ENCODE data around the gene RERE. TPM values are rescaled to one million over a fixed set of nuclear protein-coding genes. Genes with fewer than 3 reads are reported as not detected.

RERE gene
- total RNA-seq, 1 donor from 2014 or later, result 124 TPM

DNA sequence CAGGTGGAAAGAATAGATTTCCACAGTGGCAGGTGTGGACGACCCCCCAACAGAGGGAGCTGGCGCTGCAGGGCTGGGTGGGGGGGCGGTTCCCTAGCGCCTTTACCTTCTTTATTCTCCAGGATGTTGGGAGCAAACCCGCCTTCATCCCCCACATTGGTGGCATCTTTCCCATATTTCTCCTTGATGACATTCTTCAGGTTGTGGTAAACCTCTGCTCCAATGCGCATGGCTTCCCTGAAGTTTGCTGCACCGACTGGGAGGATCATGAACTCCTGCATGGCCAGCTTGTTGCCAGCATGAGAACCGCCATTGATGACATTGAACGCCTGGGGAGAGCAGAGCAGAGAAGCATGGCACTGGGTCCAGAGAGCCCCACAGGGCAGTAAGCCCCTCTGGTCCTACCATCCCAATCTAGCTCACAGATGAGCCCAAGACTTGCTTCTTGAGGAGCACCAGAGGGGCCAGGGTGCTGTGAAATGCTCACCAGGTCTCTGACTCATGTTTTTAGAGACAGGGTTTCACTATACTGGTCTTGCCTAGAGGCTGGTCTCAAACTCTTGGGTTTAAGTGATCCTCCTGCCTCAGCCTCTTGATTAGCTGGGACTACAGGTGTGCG, 48.8 kb upstream of the RERE start:
- Mint-ChIP-seq H3K27ac (ENCODE audit: unreplicated experiment) (peak overlapping the region; percentile 10), H3K9me3 (ENCODE audit: unreplicated experiment) (no peaks in the 10 kb centered on the region), H3K36me3 (ENCODE audit: low read depth, unreplicated experiment) (peaks cover 39% of the 10 kb centered on the region), H3K4me3 (ENCODE audit: unreplicated experiment) (no peak overlapping the region), H3K27me3 (ENCODE audit: low read depth, unreplicated experiment) (no peaks in the 10 kb centered on the region), H3K4me1 (ENCODE audit: low read depth, unreplicated experiment) (peaks cover 48% of the 10 kb centered on the region)
- Histone ChIP-seq H3K9ac (ENCODE audit: low read length) (no peak overlapping the region), H3K4me1 (ENCODE audit: insufficient read depth, low read length) (peaks cover 24% of the 10 kb centered on the region), H3K36me3 (ENCODE audit: insufficient read depth, low read length) (peaks cover 91% of the 10 kb centered on the region), H3K79me2 (ENCODE audit: insufficient read depth, low read length) (peaks cover 72% of the 10 kb centered on the region), H4K20me1 (ENCODE audit: insufficient read depth, low read length) (peaks cover 95% of the 10 kb centered on the region), H3K9me3 (ENCODE audit: insufficient read depth, low read depth, low read length) (no peaks in the 10 kb centered on the region), H3K27me3 (ENCODE audit: insufficient read depth, low read length) (no peaks in the 10 kb centered on the region), H3K4me3 (ENCODE audit: insufficient read depth, low read depth, low read length) (no peak overlapping the region), H2AFZ (ENCODE audit: low read depth, low read length) (no peak overlapping the region), H3K27ac (ENCODE audit: low read depth, low read length) (no peak overlapping the region), H3K4me2 (ENCODE audit: low read length) (no peak overlapping the region)
- TF ChIP-seq, protein P1, sequence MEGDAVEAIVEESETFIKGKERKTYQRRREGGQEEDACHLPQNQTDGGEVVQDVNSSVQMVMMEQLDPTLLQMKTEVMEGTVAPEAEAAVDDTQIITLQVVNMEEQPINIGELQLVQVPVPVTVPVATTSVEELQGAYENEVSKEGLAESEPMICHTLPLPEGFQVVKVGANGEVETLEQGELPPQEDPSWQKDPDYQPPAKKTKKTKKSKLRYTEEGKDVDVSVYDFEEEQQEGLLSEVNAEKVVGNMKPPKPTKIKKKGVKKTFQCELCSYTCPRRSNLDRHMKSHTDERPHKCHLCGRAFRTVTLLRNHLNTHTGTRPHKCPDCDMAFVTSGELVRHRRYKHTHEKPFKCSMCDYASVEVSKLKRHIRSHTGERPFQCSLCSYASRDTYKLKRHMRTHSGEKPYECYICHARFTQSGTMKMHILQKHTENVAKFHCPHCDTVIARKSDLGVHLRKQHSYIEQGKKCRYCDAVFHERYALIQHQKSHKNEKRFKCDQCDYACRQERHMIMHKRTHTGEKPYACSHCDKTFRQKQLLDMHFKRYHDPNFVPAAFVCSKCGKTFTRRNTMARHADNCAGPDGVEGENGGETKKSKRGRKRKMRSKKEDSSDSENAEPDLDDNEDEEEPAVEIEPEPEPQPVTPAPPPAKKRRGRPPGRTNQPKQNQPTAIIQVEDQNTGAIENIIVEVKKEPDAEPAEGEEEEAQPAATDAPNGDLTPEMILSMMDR (IDR thresholded peaks at IDR 0.05; ENCODE audit: insufficient read depth, low read depth, low read length), result no peak
- TF ChIP-seq EZH2 (IDR thresholded peaks at IDR 0.05; ENCODE audit: insufficient read depth, low read length), result no peak
- DNase-seq (ENCODE audit: low read depth) (no peak), FAIRE-seq (no peak)

DNA sequence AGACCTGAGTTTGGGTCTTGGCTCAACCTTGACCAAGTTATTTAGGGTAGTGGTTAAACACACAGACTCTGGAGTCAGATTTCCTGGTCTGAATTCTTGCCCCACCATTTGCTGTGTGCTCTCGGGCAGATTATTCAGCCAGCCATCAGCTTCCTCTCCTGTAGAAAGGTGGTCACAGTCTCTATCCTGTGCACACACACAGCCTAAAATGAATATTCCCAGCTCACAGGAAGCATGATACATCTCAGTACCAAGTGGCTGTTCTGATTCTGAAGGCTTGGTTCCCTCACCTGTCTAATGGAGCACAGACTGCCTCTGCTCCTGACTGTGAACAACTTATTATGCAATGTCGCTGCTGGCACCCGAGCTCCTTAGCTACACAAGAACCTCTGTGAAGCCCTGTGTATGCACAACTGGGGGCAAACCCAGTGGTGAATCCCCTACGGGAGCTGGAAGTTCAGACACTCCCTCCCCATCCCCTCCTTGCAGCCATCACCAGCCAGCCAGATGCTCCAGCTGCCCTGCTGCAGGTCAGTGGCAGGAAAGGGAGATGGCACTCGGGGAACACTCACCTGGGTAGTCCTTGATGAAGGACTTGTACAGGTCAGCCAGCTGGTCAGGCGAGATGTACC, 47.4 kb upstream of the RERE start:
- Histone ChIP-seq H3K27ac (ENCODE audit: low read depth, low read length) (no peak overlapping the region), H3K27me3 (ENCODE audit: insufficient read depth, low read length) (no peaks in the 10 kb centered on the region), H3K4me2 (ENCODE audit: low read length) (no peak overlapping the region), H3K36me3 (ENCODE audit: insufficient read depth, low read length) (peaks cover 91% of the 10 kb centered on the region), H4K20me1 (ENCODE audit: insufficient read depth, low read length) (peaks cover 95% of the 10 kb centered on the region), H3K4me3 (ENCODE audit: insufficient read depth, low read depth, low read length) (no peak overlapping the region), H3K9ac (ENCODE audit: low read length) (no peak overlapping the region), H3K4me1 (ENCODE audit: insufficient read depth, low read length) (peaks cover 10% of the 10 kb centered on the region), H2AFZ (ENCODE audit: low read depth, low read length) (no peak overlapping the region), H3K9me3 (ENCODE audit: insufficient read depth, low read depth, low read length) (no peaks in the 10 kb centered on the region), H3K79me2 (ENCODE audit: insufficient read depth, low read length) (peaks cover 58% of the 10 kb centered on the region)
- no peaks in the 10 kb centered on the region for H3K27me3 Mint-ChIP-seq (ENCODE audit: low read depth, unreplicated experiment)
- H3K4me1 Mint-ChIP-seq (ENCODE audit: low read depth, unreplicated experiment), result peaks cover 42% of the 10 kb centered on the region
- DNase-seq (ENCODE audit: low read depth) (no peak), FAIRE-seq (no peak)
- H3K9me3 Mint-ChIP-seq (ENCODE audit: unreplicated experiment), result no peaks in the 10 kb centered on the region
- TF ChIP-seq, protein P1 (IDR thresholded peaks at IDR 0.05; ENCODE audit: insufficient read depth, low read depth, low read length), result no peak
- TF ChIP-seq EZH2 (IDR thresholded peaks at IDR 0.05; ENCODE audit: insufficient read depth, low read length), result no peak
- H3K4me3 Mint-ChIP-seq (ENCODE audit: unreplicated experiment), result no peak overlapping the region
- no peak overlapping the region for H3K27ac Mint-ChIP-seq (ENCODE audit: unreplicated experiment)
- H3K36me3 Mint-ChIP-seq (ENCODE audit: low read depth, unreplicated experiment), result peaks cover 36% of the 10 kb centered on the region

DNA sequence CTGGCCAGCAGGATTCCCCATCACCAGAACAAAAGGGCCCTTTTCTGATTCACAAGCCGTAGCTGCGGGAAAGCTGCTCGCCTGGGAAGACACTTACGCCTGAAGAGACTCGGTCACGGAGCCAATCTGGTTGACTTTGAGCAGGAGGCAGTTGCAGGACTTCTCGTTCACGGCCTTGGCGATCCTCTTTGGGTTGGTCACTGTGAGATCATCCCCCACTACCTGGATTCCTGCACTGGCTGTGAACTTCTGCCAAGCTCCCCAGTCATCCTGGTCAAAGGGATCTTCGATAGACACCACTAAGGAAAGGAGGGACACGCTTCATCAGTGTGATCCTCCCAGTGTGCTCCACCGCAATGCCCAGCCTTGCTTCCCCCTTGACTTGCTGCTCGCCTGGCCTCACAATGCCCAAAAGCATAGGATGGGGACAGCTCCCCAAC, 46.4 kb upstream of the RERE start:
- Histone ChIP-seq H3K4me2 (ENCODE audit: low read length) (no peak overlapping the region), H3K27ac (ENCODE audit: low read depth, low read length) (no peak overlapping the region), H3K79me2 (ENCODE audit: insufficient read depth, low read length) (peaks cover 50% of the 10 kb centered on the region), H2AFZ (ENCODE audit: low read depth, low read length) (no peak overlapping the region), H4K20me1 (ENCODE audit: insufficient read depth, low read length) (peaks cover 95% of the 10 kb centered on the region), H3K9me3 (ENCODE audit: insufficient read depth, low read depth, low read length) (no peaks in the 10 kb centered on the region), H3K4me3 (ENCODE audit: insufficient read depth, low read depth, low read length) (no peak overlapping the region), H3K4me1 (ENCODE audit: insufficient read depth, low read length) (peaks cover 6% of the 10 kb centered on the region), H3K9ac (ENCODE audit: low read length) (no peak overlapping the region), H3K36me3 (ENCODE audit: insufficient read depth, low read length) (peaks cover 92% of the 10 kb centered on the region), H3K27me3 (ENCODE audit: insufficient read depth, low read length) (no peaks in the 10 kb centered on the region)
- FAIRE-seq (no peak), DNase-seq (ENCODE audit: low read depth) (no peak)
- Mint-ChIP-seq H3K27me3 (ENCODE audit: low read depth, unreplicated experiment) (no peaks in the 10 kb centered on the region), H3K4me3 (ENCODE audit: unreplicated experiment) (no peak overlapping the region), H3K27ac (ENCODE audit: unreplicated experiment) (no peak overlapping the region), H3K9me3 (ENCODE audit: unreplicated experiment) (no peaks in the 10 kb centered on the region), H3K36me3 (ENCODE audit: low read depth, unreplicated experiment) (peaks cover 37% of the 10 kb centered on the region), H3K4me1 (ENCODE audit: low read depth, unreplicated experiment) (peaks cover 40% of the 10 kb centered on the region)
- no peak for TF ChIP-seq EZH2 (IDR thresholded peaks at IDR 0.05; ENCODE audit: insufficient read depth, low read length)
- TF ChIP-seq, protein P1 (IDR thresholded peaks at IDR 0.05; ENCODE audit: insufficient read depth, low read depth, low read length), result no peak
